H9 (cell line): ENCODE data around the gene ICOSLG. TPM values are rescaled to one million over a fixed set of nuclear protein-coding genes. Genes with fewer than 3 reads are reported as not detected.
"Not testable (repeated sequence)": the region's sequence is repeated elsewhere in the genome, so short reads cannot be mapped to it uniquely, and the experiment has no call there.

Experiments
- DNase-seq: peaks from one replicate; pipeline ENCODE4 v3.0.0-alpha.2; 2017
- H2AFZ ChIP-seq: one replicate; pipeline ENCODE4 v1.6.1; 2013; ENCODE audit warnings: mild to moderate bottlenecking, low read length, control low read depth, moderate library complexity
- H2AK5ac ChIP-seq: 2 replicates; pipeline ENCODE4 v1.6.1; 2013; ENCODE audit warnings: low read length, control low read depth, mixed read lengths; ENCODE audit not compliant: insufficient read length
- H2BK120ac ChIP-seq: one replicate; pipeline ENCODE4 v1.6.1; 2013; ENCODE audit warnings: low read depth, mild to moderate bottlenecking, low read length, control low read depth, inconsistent platforms; ENCODE audit not compliant: poor library complexity, severe bottlenecking
- H2BK12ac ChIP-seq: 2 replicates; pipeline ENCODE4 v1.6.1; 2013; ENCODE audit warnings: low read length, control low read depth, mixed read lengths, low read depth; ENCODE audit not compliant: insufficient read length
- H2BK15ac ChIP-seq: 2 replicates; pipeline ENCODE4 v1.6.1; 2013; ENCODE audit warnings: low read depth, low read length, control low read depth
- H2BK20ac ChIP-seq: one replicate; pipeline ENCODE4 v1.6.1; 2013; ENCODE audit warnings: low read depth, mild to moderate bottlenecking, low read length, control low read depth, inconsistent platforms; ENCODE audit not compliant: poor library complexity, severe bottlenecking
- H2BK5ac ChIP-seq: 2 replicates; pipeline ENCODE4 v1.6.1; 2013; ENCODE audit warnings: low read length, control low read depth, mixed read lengths; ENCODE audit not compliant: insufficient read length
- H3K14ac ChIP-seq: 2 replicates; pipeline ENCODE4 v1.6.1; 2013; ENCODE audit warnings: low read length, control low read depth; ENCODE audit not compliant: insufficient read depth
- H3K18ac ChIP-seq: 2 replicates; pipeline ENCODE4 v1.6.1; 2013; ENCODE audit warnings: low read depth, mild to moderate bottlenecking, mixed read lengths, low read length, control low read depth; ENCODE audit not compliant: insufficient read length
- H3K23ac ChIP-seq: 2 replicates; pipeline ENCODE4 v1.6.1; 2013; ENCODE audit warnings: low read length, control low read depth, mixed read lengths, low read depth; ENCODE audit not compliant: insufficient read length
- H3K23me2 ChIP-seq: 2 replicates; pipeline ENCODE4 v1.6.1; 2013; ENCODE audit warnings: low read depth, mild to moderate bottlenecking, mixed read lengths, low read length, control low read depth; ENCODE audit not compliant: insufficient read length, poor library complexity, severe bottlenecking
- H3K27ac ChIP-seq: 2 replicates; pipeline ENCODE4 v1.5.1; 2013; ENCODE audit warnings: low read length, control low read depth, mixed read lengths, low read depth; ENCODE audit not compliant: insufficient read length
- H3K27me3 ChIP-seq: 2 replicates; pipeline ENCODE4 v1.6.1; 2013; ENCODE audit warnings: low read length, control low read depth, inconsistent platforms; ENCODE audit not compliant: insufficient read depth
- H3K4ac ChIP-seq: 2 replicates; pipeline ENCODE4 v1.6.1; 2013; ENCODE audit warnings: low read depth, mild to moderate bottlenecking, control low read depth, inconsistent platforms, low read length, moderate library complexity
- H3K4me1 ChIP-seq: 2 replicates; pipeline ENCODE4 v1.6.1; 2013; ENCODE audit warnings: low read length, control low read depth, inconsistent platforms; ENCODE audit not compliant: insufficient read depth
- H3K4me2 ChIP-seq: 2 replicates; pipeline ENCODE4 v1.6.1; 2013; ENCODE audit warnings: low read length, control low read depth, mixed read lengths; ENCODE audit not compliant: insufficient read length, insufficient read depth
- H3K56ac ChIP-seq: 2 replicates; pipeline ENCODE4 v1.6.1; 2013; ENCODE audit warnings: low read depth, mild to moderate bottlenecking, mixed read lengths, low read length, control low read depth; ENCODE audit not compliant: insufficient read length
- H3K79me1 ChIP-seq: 2 replicates; pipeline ENCODE4 v1.6.1; 2013; ENCODE audit warnings: low read depth, mild to moderate bottlenecking, moderate library complexity, low read length, control low read depth, inconsistent platforms; ENCODE audit not compliant: insufficient read depth, poor library complexity, severe bottlenecking
- H3K79me2 ChIP-seq: 2 replicates; pipeline ENCODE4 v1.6.1; 2013; ENCODE audit warnings: low read length, control low read depth, inconsistent platforms; ENCODE audit not compliant: insufficient read depth
- H3K9ac ChIP-seq: 2 replicates; pipeline ENCODE4 v1.6.1; 2013; ENCODE audit warnings: low read length, control low read depth, mixed read lengths; ENCODE audit not compliant: insufficient read length; ENCODE audit errors: extremely low read depth
- H3K9me3 ChIP-seq: one replicate; pipeline ENCODE4 v1.6.1; 2013; ENCODE audit warnings: low read depth, low read length, inconsistent platforms; ENCODE audit not compliant: control insufficient read depth
- H3T11ph ChIP-seq: one replicate; pipeline ENCODE4 v1.6.1; 2013; ENCODE audit warnings: mild to moderate bottlenecking, low read length, control low read depth, inconsistent platforms
- H4K20me1 ChIP-seq: one replicate; pipeline ENCODE4 v1.6.1; 2013; ENCODE audit not compliant: control insufficient read depth, insufficient read length, insufficient read depth
- H4K5ac ChIP-seq: 2 replicates; pipeline ENCODE4 v1.6.1; 2013; ENCODE audit warnings: low read depth, mild to moderate bottlenecking, mixed read lengths, low read length, control low read depth; ENCODE audit not compliant: insufficient read length
- H4K8ac ChIP-seq: replicated peaks from 2 replicates; pipeline ENCODE4 v1.6.1; 2013; ENCODE audit warnings: low read length, control low read depth, mixed read lengths, low read depth; ENCODE audit not compliant: insufficient read length
- H4K91ac ChIP-seq: 2 replicates; pipeline ENCODE4 v1.6.1; 2013; ENCODE audit warnings: low read depth, mild to moderate bottlenecking, moderate library complexity, mixed read lengths, low read length, control low read depth; ENCODE audit not compliant: insufficient read length
- H3K27ac Mint-ChIP-seq, 3 experiments: 2 replicates in 2 of 3; 3 replicates in 1 of 3; pipeline ENCODE4 v1.8.0; 2020 to 2021; ENCODE audit warnings: mixed read lengths in 3 of 3, mild to moderate bottlenecking in 1 of 3, moderate library complexity in 1 of 3
- H3K27me3 Mint-ChIP-seq: 2 replicates; pipeline ENCODE4 v1.8.0; 2021; ENCODE audit warnings: low read depth, mild to moderate bottlenecking, moderate library complexity, mixed read lengths
- H3K36me3 Mint-ChIP-seq, 3 experiments: 2 replicates in 2 of 3; 3 replicates in 1 of 3; pipeline ENCODE4 v1.8.0; 2020 to 2021; ENCODE audit warnings: low read depth in 3 of 3, mixed read lengths in 3 of 3; ENCODE audit not compliant: insufficient read depth in 1 of 3
- H3K4me1 Mint-ChIP-seq, 2 experiments: 2 replicates each; pipeline ENCODE4 v1.8.0; 2020; ENCODE audit warnings: mixed read lengths in 2 of 2
- H3K4me3 Mint-ChIP-seq, 2 experiments: 2 replicates in 1 of 2; 3 replicates in 1 of 2; pipeline ENCODE4 v1.8.0; 2020 to 2021; ENCODE audit warnings: mild to moderate bottlenecking in 2 of 2, mixed read lengths in 2 of 2, moderate library complexity in 1 of 2
- H3K9me3 Mint-ChIP-seq, 2 experiments: 2 replicates in 1 of 2; 3 replicates in 1 of 2; pipeline ENCODE4 v1.8.0; 2020; ENCODE audit warnings: mild to moderate bottlenecking in 2 of 2, mixed read lengths in 2 of 2, moderate library complexity in 1 of 2
- WGBS: extraction: QIAGEN DNeasy Blood & Tissue Kit; methylation state at CpG from one replicate; pipeline ENCODE4 v1.1.7; 2013; ENCODE audit warnings: missing lambda C conversion rate, low lambda C conversion rate, mixed read lengths; ENCODE audit not compliant: insufficient read length; ENCODE audit errors: extremely low coverage; 5-methylcytosine and 5-hydroxymethylcytosine counted together
- total RNA-seq: library from RNA; stranded (reverse); gene quantifications from 2 replicates; pipeline ENCODE4 v1.2.1, GENCODE V29; 2021

The ICOSLG gene
- total RNA-seq, 1 experiment from 2014 or later, result 6.8 TPM

- H3K14ac ChIP-seq, H3K79me1 ChIP-seq, DNase-seq, H3K18ac ChIP-seq, H3K56ac ChIP-seq, H4K8ac ChIP-seq, H3K27ac ChIP-seq, H2BK12ac ChIP-seq, H3K36me3 Mint-ChIP-seq, H2AFZ ChIP-seq, H4K91ac ChIP-seq, H3K27ac Mint-ChIP-seq, H3K23me2 ChIP-seq, H3K4me3 Mint-ChIP-seq, H3K4me1 ChIP-seq, H3K4me2 ChIP-seq, H3K9ac ChIP-seq, H3K27me3 Mint-ChIP-seq, H2BK20ac ChIP-seq, H3T11ph ChIP-seq, H2BK120ac ChIP-seq, H3K9me3 ChIP-seq, H3K4me1 Mint-ChIP-seq, H2BK15ac ChIP-seq, H3K4ac ChIP-seq, H3K9me3 Mint-ChIP-seq, H4K5ac ChIP-seq, H3K79me2 ChIP-seq, H2AK5ac ChIP-seq, H3K23ac ChIP-seq, H2BK5ac ChIP-seq, H4K20me1 ChIP-seq, H3K27me3 ChIP-seq: not testable (repeated sequence)
- WGBS, result no CpG with 5 or more reads among the region's 8 CpGs
Observed at GRCh38 chr21:44218461-44218860, 22.3 kb downstream of the ICOSLG start.

- H3T11ph ChIP-seq, H3K4me1 ChIP-seq, H2BK20ac ChIP-seq, H3K27me3 ChIP-seq, H3K18ac ChIP-seq, H2BK120ac ChIP-seq, H3K9ac ChIP-seq, H3K79me2 ChIP-seq, H3K27me3 Mint-ChIP-seq, H4K20me1 ChIP-seq, H3K36me3 Mint-ChIP-seq, H3K56ac ChIP-seq, H4K8ac ChIP-seq, H3K79me1 ChIP-seq, H2BK5ac ChIP-seq, H3K9me3 ChIP-seq, H3K14ac ChIP-seq, H3K23ac ChIP-seq, H2BK15ac ChIP-seq, H3K27ac Mint-ChIP-seq, H2AK5ac ChIP-seq, H3K4ac ChIP-seq, H4K91ac ChIP-seq, H3K27ac ChIP-seq, H2AFZ ChIP-seq, H3K4me2 ChIP-seq, DNase-seq, H4K5ac ChIP-seq, H3K23me2 ChIP-seq, H2BK12ac ChIP-seq, H3K4me3 Mint-ChIP-seq, H3K4me1 Mint-ChIP-seq, H3K9me3 Mint-ChIP-seq: not testable (repeated sequence)
- 100% methylated on average over 1 of the region's 2 CpGs for WGBS
Observed at GRCh38 chr21:44211978-44212377, 28.8 kb downstream of the ICOSLG start.
